HEK293 (cell line): ENCODE data around the gene SLC25A6.

Experiments
- GLI2 ChIP-seq: fragments of 450-650 bp; formaldehyde crosslinking; IDR thresholded peaks from 2 replicates; pipeline ENCODE4; 2017; ENCODE audit warnings: missing biosample characterization, missing genetic modification characterization, low read depth, borderline replicate concordance
- PATZ1 ChIP-seq: fragments of 450-650 bp; formaldehyde crosslinking; IDR thresholded peaks from 2 replicates; pipeline ENCODE4 v1.5.1; 2016; ENCODE audit warnings: missing biosample characterization, missing genetic modification characterization
- REST ChIP-seq: fragments of 450-650 bp; formaldehyde crosslinking; IDR thresholded peaks from 2 replicates; pipeline ENCODE4 v1.5.1; 2016; ENCODE audit warnings: missing biosample characterization, missing genetic modification characterization
- SETDB1 ChIP-seq: IDR thresholded peaks from one replicate; pipeline ENCODE4 v1.6.1; 2017; ENCODE audit warnings: mild to moderate bottlenecking, low read length, moderate library complexity, mixed read lengths; ENCODE audit not compliant: insufficient read length
- YY1 ChIP-seq: fragments of 450-650 bp; formaldehyde crosslinking; IDR thresholded peaks from 2 replicates; pipeline ENCODE4 v1.5.1; 2018; ENCODE audit warnings: missing biosample characterization, missing genetic modification characterization
- ZBTB21 ChIP-seq: fragments of 450-650 bp; formaldehyde crosslinking; IDR thresholded peaks from 2 replicates; pipeline ENCODE4 v1.5.1; 2017; ENCODE audit warnings: missing biosample characterization, missing genetic modification characterization
- ZBTB49 ChIP-seq: fragments of 450-650 bp; formaldehyde crosslinking; IDR thresholded peaks from 2 replicates; pipeline ENCODE4 v1.5.1; 2016; ENCODE audit warnings: missing biosample characterization, missing genetic modification characterization, low read depth
- ZBTB8A ChIP-seq: fragments of 450-650 bp; formaldehyde crosslinking; IDR thresholded peaks from 2 replicates; pipeline ENCODE4 v1.5.1; 2016; ENCODE audit warnings: missing biosample characterization, missing genetic modification characterization
- ZNF184 ChIP-seq: fragments of 450-650 bp; IDR thresholded peaks from 2 replicates; pipeline ENCODE4 v1.5.1; 2018; ENCODE audit warnings: missing biosample characterization, mild to moderate bottlenecking, missing genetic modification characterization
- TF ChIP-seq, protein P1 (sequence below): fragments of 450-650 bp; formaldehyde crosslinking; IDR thresholded peaks from 2 replicates; pipeline ENCODE4 v1.5.1; 2016; ENCODE audit warnings: missing biosample characterization, missing genetic modification characterization
- TF ChIP-seq, protein P2 (sequence below): fragments of 450-650 bp; formaldehyde crosslinking; IDR thresholded peaks from 2 replicates; pipeline ENCODE4 v1.5.1; 2016; ENCODE audit warnings: missing biosample characterization, missing genetic modification characterization

- TF ChIP-seq SETDB1 (no peak), ZBTB8A (tag by site-specific recombination) (no peak), PATZ1 (tag by site-specific recombination) (no peak), ZBTB49 (tag by site-specific recombination) (no peak), YY1 (tag by site-specific recombination) (no peak), REST (tag by site-specific recombination) (no peak), ZBTB21 (tag by site-specific recombination) (no peak), ZNF184 (no peak), GLI2 (tag by site-specific recombination) (no peak)
- TF ChIP-seq, protein P1, sequence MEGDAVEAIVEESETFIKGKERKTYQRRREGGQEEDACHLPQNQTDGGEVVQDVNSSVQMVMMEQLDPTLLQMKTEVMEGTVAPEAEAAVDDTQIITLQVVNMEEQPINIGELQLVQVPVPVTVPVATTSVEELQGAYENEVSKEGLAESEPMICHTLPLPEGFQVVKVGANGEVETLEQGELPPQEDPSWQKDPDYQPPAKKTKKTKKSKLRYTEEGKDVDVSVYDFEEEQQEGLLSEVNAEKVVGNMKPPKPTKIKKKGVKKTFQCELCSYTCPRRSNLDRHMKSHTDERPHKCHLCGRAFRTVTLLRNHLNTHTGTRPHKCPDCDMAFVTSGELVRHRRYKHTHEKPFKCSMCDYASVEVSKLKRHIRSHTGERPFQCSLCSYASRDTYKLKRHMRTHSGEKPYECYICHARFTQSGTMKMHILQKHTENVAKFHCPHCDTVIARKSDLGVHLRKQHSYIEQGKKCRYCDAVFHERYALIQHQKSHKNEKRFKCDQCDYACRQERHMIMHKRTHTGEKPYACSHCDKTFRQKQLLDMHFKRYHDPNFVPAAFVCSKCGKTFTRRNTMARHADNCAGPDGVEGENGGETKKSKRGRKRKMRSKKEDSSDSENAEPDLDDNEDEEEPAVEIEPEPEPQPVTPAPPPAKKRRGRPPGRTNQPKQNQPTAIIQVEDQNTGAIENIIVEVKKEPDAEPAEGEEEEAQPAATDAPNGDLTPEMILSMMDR = no peak
- TF ChIP-seq, protein P2, sequence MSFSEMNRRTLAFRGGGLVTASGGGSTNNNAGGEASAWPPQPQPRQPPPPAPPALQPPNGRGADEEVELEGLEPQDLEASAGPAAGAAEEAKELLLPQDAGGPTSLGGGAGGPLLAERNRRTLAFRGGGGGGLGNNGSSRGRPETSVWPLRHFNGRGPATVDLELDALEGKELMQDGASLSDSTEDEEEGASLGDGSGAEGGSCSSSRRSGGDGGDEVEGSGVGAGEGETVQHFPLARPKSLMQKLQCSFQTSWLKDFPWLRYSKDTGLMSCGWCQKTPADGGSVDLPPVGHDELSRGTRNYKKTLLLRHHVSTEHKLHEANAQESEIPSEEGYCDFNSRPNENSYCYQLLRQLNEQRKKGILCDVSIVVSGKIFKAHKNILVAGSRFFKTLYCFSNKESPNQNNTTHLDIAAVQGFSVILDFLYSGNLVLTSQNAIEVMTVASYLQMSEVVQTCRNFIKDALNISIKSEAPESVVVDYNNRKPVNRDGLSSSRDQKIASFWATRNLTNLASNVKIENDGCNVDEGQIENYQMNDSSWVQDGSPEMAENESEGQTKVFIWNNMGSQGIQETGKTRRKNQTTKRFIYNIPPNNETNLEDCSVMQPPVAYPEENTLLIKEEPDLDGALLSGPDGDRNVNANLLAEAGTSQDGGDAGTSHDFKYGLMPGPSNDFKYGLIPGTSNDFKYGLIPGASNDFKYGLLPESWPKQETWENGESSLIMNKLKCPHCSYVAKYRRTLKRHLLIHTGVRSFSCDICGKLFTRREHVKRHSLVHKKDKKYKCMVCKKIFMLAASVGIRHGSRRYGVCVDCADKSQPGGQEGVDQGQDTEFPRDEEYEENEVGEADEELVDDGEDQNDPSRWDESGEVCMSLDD (tag by site-specific recombination) = no peak
Observed at GRCh38 chrX:1389181-1389992, 2.5 kb downstream of the SLC25A6 start.
